HCT116 (cell line): ENCODE data around the gene CNDP1. TPM values are rescaled to one million over a fixed set of nuclear protein-coding genes. Genes with fewer than 3 reads are reported as not detected.
A peak's percentile ranks its signal among the peaks of the same experiment; 100 is the strongest.

Experiments
- ATAC-seq: fragments of 200-7000 bp; cut with Tn5 transposase; 2 replicates; pipeline ENCODE4 v1.9.1; 2020; ENCODE audit warnings: mild to moderate bottlenecking, moderate library complexity
- BruUV-seq: library from RNA; stranded (reverse); fragments of 400-500 nt; replicated peaks from 2 replicates; lab custom pipeline; 2021; lab: Mats Ljungman, UMichigan
- CTCF ChIA-PET: fragments of 300-600 bp; sonication (Branson Sonifier 250); formaldehyde crosslinking; loops from one replicate; lab custom pipeline; 2021; ENCODE audit warnings: antibody characterized with exemption; lab: Charles Lee
- POLR2A ChIA-PET: fragments of 300-600, 350-600 bp; sonication (Branson Sonifier 250); formaldehyde crosslinking; loops from one replicate; lab custom pipeline; 2021; ENCODE audit warnings: antibody characterized with exemption; lab: Charles Lee
- RAD21 ChIA-PET, 2 experiments: fragments of 300-600 bp; sonication (Branson Sonifier 250); formaldehyde crosslinking; loops; one replicate each; lab custom pipeline; 2023; ENCODE audit warnings: low total read pairs in 2 of 2; ENCODE audit not compliant: uncharacterized antibody in 2 of 2, unreplicated experiment in 2 of 2, low non-redundant PET in 1 of 2; lab: Charles Lee
- DNase-seq: peaks from one replicate; pipeline ENCODE4 v3.0.0-alpha.2; 2010; ENCODE audit warnings: low read depth, low spot score
- H2AFZ ChIP-seq: fragments of 200-600 bp; shearing (Covaris generic), sonication (generic); 2 replicates; pipeline ENCODE4 v1.6.1; 2017; ENCODE audit warnings: low read depth, mixed run types, mixed read lengths, antibody characterized with exemption, low read length; ENCODE audit not compliant: poor library complexity, severe bottlenecking
- H3K27ac ChIP-seq: 2 replicates; pipeline ENCODE4 v1.5.1; 2012; ENCODE audit warnings: low read depth, low read length
- H3K27me3 ChIP-seq: fragments of 200-600 bp; sonication (generic); 2 replicates; pipeline ENCODE4 v1.6.1; 2016; ENCODE audit warnings: mixed run types, low read length, mixed read lengths; ENCODE audit not compliant: insufficient read depth
- H3K36me3 ChIP-seq, 2 experiments: fragments of 200-500 bp in 1 of 2; fragments of 200-600 bp in 1 of 2; sonication (Bioruptor generic) in 1 of 2; sonication (generic) in 1 of 2; 2 replicates each; pipeline versions ENCODE4 v1.5.1 to v1.6.1; 2014 to 2016; ENCODE audit warnings: low read length in 2 of 2, inconsistent platforms in 1 of 2, mixed read lengths in 1 of 2, mixed run types in 1 of 2; ENCODE audit not compliant: insufficient read depth in 2 of 2, control insufficient read depth in 1 of 2
- H3K4me1 ChIP-seq, 2 experiments: fragments of 200-600 bp in 1 of 2; sonication (generic) in 1 of 2; 2 replicates each; pipeline versions ENCODE4 v1.5.1 to v1.6.1; 2012 to 2017; ENCODE audit warnings: low read length in 2 of 2, inconsistent platforms in 1 of 2, mild to moderate bottlenecking in 1 of 2, mixed read lengths in 1 of 2, mixed run types in 1 of 2, moderate library complexity in 1 of 2; ENCODE audit not compliant: insufficient read depth in 2 of 2, control insufficient read depth in 1 of 2
- H3K4me2 ChIP-seq: fragments of 200-600 bp; sonication (generic); 2 replicates; pipeline ENCODE4 v1.6.1; 2017; ENCODE audit warnings: mixed run types, low read length, mixed read lengths
- H3K4me3 ChIP-seq, 2 experiments: fragments of 200-600 bp in 1 of 2; sonication (generic) in 1 of 2; replicated peaks in 1 of 2; 2 replicates each; pipeline ENCODE4 v1.5.1; 2011 to 2016; ENCODE audit warnings: low read length in 2 of 2, control low read depth in 1 of 2, low read depth in 1 of 2, mild to moderate bottlenecking in 1 of 2, mixed read lengths in 1 of 2, mixed run types in 1 of 2
- H3K79me2 ChIP-seq: fragments of 200-600 bp; sonication (generic); 2 replicates; pipeline ENCODE4 v1.6.1; 2017; ENCODE audit warnings: mild to moderate bottlenecking, mixed run types, low read length, moderate library complexity, mixed read lengths; ENCODE audit not compliant: insufficient read depth
- H3K9ac ChIP-seq: fragments of 200-600 bp; sonication (generic); 2 replicates; pipeline ENCODE4 v1.6.1; 2016; ENCODE audit warnings: low read length, mixed read lengths
- H3K9me2 ChIP-seq: fragments of 200-600 bp; sonication (generic), shearing (Covaris generic); 2 replicates; pipeline ENCODE4 v1.6.1; 2017; ENCODE audit warnings: mixed run types, mild to moderate bottlenecking, moderate library complexity; ENCODE audit not compliant: insufficient read depth
- H3K9me3 ChIP-seq, 2 experiments: fragments of 200-500 bp in 1 of 2; fragments of 200-600 bp in 1 of 2; sonication (Bioruptor generic) in 1 of 2; sonication (generic) in 1 of 2; 2 replicates each; pipeline ENCODE4 v1.6.1; 2014 to 2017; ENCODE audit warnings: low read length in 2 of 2, mixed read lengths in 2 of 2, inconsistent platforms in 1 of 2, low read depth in 1 of 2, mild to moderate bottlenecking in 1 of 2, mixed run types in 1 of 2, moderate library complexity in 1 of 2; ENCODE audit not compliant: control insufficient read depth in 1 of 2, insufficient read depth in 1 of 2
- H4K20me1 ChIP-seq: fragments of 200-600 bp; sonication (generic), shearing (Covaris generic); 2 replicates; pipeline ENCODE4 v1.6.1; 2017; ENCODE audit warnings: mixed run types, mild to moderate bottlenecking, moderate library complexity; ENCODE audit not compliant: insufficient read depth
- CBX3 ChIP-seq: IDR thresholded peaks from 2 replicates; pipeline ENCODE4 v1.6.1; 2012; ENCODE audit warnings: low read depth
- CEBPB ChIP-seq: IDR thresholded peaks from 2 replicates; pipeline ENCODE4 v1.6.1; 2012; ENCODE audit warnings: low read depth
- EGR1 ChIP-seq: IDR thresholded peaks from 2 replicates; pipeline ENCODE4 v1.6.1; 2012; ENCODE audit warnings: low read depth
- POLR2A ChIP-seq: IDR thresholded peaks from 2 replicates; pipeline ENCODE4 v1.7.0; 2011; ENCODE audit warnings: borderline replicate concordance; ENCODE audit not compliant: insufficient read depth, insufficient read length; ENCODE audit errors: extremely low read depth
- SIN3A ChIP-seq: IDR thresholded peaks from 2 replicates; pipeline ENCODE4 v1.6.1; 2012; ENCODE audit warnings: low read depth
- TCF7L2 ChIP-seq: IDR thresholded peaks from 2 replicates; pipeline ENCODE4 v1.7.0; 2011; ENCODE audit warnings: borderline replicate concordance, inconsistent platforms; ENCODE audit not compliant: insufficient read depth, insufficient read length; ENCODE audit errors: extremely low read depth
- YY1 ChIP-seq: IDR thresholded peaks from 2 replicates; pipeline ENCODE4 v1.6.1; 2011; ENCODE audit warnings: low read length, low read depth, moderate library complexity, mild to moderate bottlenecking; ENCODE audit not compliant: insufficient replicate concordance; ENCODE audit errors: extremely low read depth
- ZFX ChIP-seq: fragments of 450-650 bp; IDR thresholded peaks from 2 replicates; pipeline ENCODE4 v1.6.1; 2017
- intact Hi-C: fragments of 100-400 bp; cut with micrococcal nuclease; formaldehyde crosslinking; loops from 2 replicates; pipeline ENCODE4 v1.10.0; 2022
- total RNA-seq: library from RNA; stranded (reverse); gene quantifications from one replicate; pipeline ENCODE4 v1.2.1, GENCODE V29; 2021; ENCODE audit not compliant: unreplicated experiment

CNDP1 gene
- total RNA-seq, 1 experiment from 2014 or later = not detected

- POLR2A ChIA-PET = no interaction called here
- RAD21 ChIA-PET = no interaction called here
- Histone ChIP-seq H3K9ac (peak overlapping the region; percentile 90), H3K4me2 (peak overlapping the region; percentile 81), H3K27ac (peak overlapping the region; percentile 90), H3K9me2 (no peaks in the 10 kb centered on the region), H3K36me3 (no peaks in the 10 kb centered on the region), H3K4me3 (peak overlapping the region; percentile 78 to 83), H3K27me3 (no peaks in the 10 kb centered on the region), H3K79me2 (peaks cover 57% of the 10 kb centered on the region), H2AFZ (no peak overlapping the region), H3K4me1 (peaks cover 12 to 17% of the 10 kb centered on the region in 2 experiments), H3K9me3 (no peaks in the 10 kb centered on the region), H4K20me1 (no peaks in the 10 kb centered on the region)
- intact Hi-C loops = loop anchor here (10.0 kb wide), 1 partner anchor 104 kb away; the partner anchor contains the start of gene CNDP2
- CTCF ChIA-PET = no interaction called here
- peak; percentile 27 for DNase-seq
- TF ChIP-seq POLR2A = peak; percentile 6
- peak; percentile 34; the same call in 1 of the 2 replicates for TF ChIP-seq SIN3A
- TF ChIP-seq EGR1 = peak; percentile 60; the same call in 1 of the 2 replicates
- TF ChIP-seq ZFX = no peak
- peak; percentile 70 for ATAC-seq
- no TSS peak for BruUV-seq
Measured at GRCh38 chr18:74598350-74599001, 64.2 kb downstream of the CNDP1 start.

- ChIA-PET CTCF (no interaction called here), POLR2A (no interaction called here), RAD21 (no interaction called here)
- no peak overlapping the region for H2AFZ ChIP-seq
- TF ChIP-seq YY1 (no peak), CEBPB (no peak), TCF7L2 (no peak), CBX3 (no peak)
- H3K4me1 ChIP-seq = peaks cover 0 to 1% of the 10 kb centered on the region in 2 experiments; a peak in 1 of 4 replicates
- no peaks in the 10 kb centered on the region for H4K20me1 ChIP-seq
- no peak for DNase-seq
- no peaks in the 10 kb centered on the region for H3K27me3 ChIP-seq
- H3K9me3 ChIP-seq = no peaks in the 10 kb centered on the region
- H3K9ac ChIP-seq = no peak overlapping the region
- peaks cover 36% of the 10 kb centered on the region for H3K79me2 ChIP-seq
- intact Hi-C loops = no loop called here
- no peaks in the 10 kb centered on the region for H3K36me3 ChIP-seq
- H3K27ac ChIP-seq = no peak overlapping the region
- H3K9me2 ChIP-seq = no peaks in the 10 kb centered on the region
- ATAC-seq = no peak
- no peak overlapping the region for H3K4me3 ChIP-seq
- no peak overlapping the region for H3K4me2 ChIP-seq
- no TSS peak for BruUV-seq
Measured at GRCh38 chr18:74604361-74604760, 70.1 kb downstream of the CNDP1 start.
